Endothelial cell (in vitro differentiated cells): ENCODE measurements around the gene ARHGAP30. TPM values are rescaled to one million over a fixed set of nuclear protein-coding genes. Genes with fewer than 3 reads are reported as not detected.
"Not testable (repeated sequence)": the region's sequence is repeated elsewhere in the genome, so short reads cannot be mapped to it uniquely, and the experiment has no call there.

ENCODE experiments used
- DNase-seq: peaks from one replicate; pipeline ENCODE4 v3.0.0; 2021; ENCODE audit warnings: low spot score
- H3K27ac Mint-ChIP-seq: one replicate; pipeline ENCODE4 v1.8.0; 2021; ENCODE audit warnings: mixed read lengths, inconsistent platforms; ENCODE audit not compliant: unreplicated experiment
- H3K27me3 Mint-ChIP-seq: one replicate; pipeline ENCODE4 v1.8.0; 2021; ENCODE audit warnings: mild to moderate bottlenecking, moderate library complexity, mixed read lengths, inconsistent platforms; ENCODE audit not compliant: unreplicated experiment
- H3K36me3 Mint-ChIP-seq: one replicate; pipeline ENCODE4 v1.8.0; 2021; ENCODE audit warnings: mild to moderate bottlenecking, low read depth, mixed read lengths, inconsistent platforms; ENCODE audit not compliant: unreplicated experiment
- H3K4me1 Mint-ChIP-seq: one replicate; pipeline ENCODE4 v1.8.0; 2021; ENCODE audit warnings: mild to moderate bottlenecking, mixed read lengths, inconsistent platforms; ENCODE audit not compliant: unreplicated experiment
- H3K4me3 Mint-ChIP-seq: one replicate; pipeline ENCODE4 v1.8.0; 2021; ENCODE audit warnings: mild to moderate bottlenecking, mixed read lengths, inconsistent platforms; ENCODE audit not compliant: unreplicated experiment
- H3K9me3 Mint-ChIP-seq: one replicate; pipeline ENCODE4 v1.8.0; 2021; ENCODE audit warnings: mixed read lengths, inconsistent platforms; ENCODE audit not compliant: unreplicated experiment
- total RNA-seq: library from RNA; stranded (reverse); fragmentation: NEBNext Ultra II Directional; extraction: Animal tissue kit (Norgen Biotek cat#: 25700); gene quantifications from one replicate; pipeline ENCODE4 v1.2.1, GENCODE V29; 2021; ENCODE audit not compliant: unreplicated experiment
- TF ChIP-seq, protein P1 (sequence below): fragments of 200-600 bp; sonication (generic); IDR thresholded peaks from one replicate; pipeline ENCODE4 v1.5.0; 2021; ENCODE audit warnings: antibody characterized with exemption; ENCODE audit not compliant: unreplicated experiment

Gene ARHGAP30
- total RNA-seq, 1 donor from 2014 or later, result 0.23 TPM

DNA sequence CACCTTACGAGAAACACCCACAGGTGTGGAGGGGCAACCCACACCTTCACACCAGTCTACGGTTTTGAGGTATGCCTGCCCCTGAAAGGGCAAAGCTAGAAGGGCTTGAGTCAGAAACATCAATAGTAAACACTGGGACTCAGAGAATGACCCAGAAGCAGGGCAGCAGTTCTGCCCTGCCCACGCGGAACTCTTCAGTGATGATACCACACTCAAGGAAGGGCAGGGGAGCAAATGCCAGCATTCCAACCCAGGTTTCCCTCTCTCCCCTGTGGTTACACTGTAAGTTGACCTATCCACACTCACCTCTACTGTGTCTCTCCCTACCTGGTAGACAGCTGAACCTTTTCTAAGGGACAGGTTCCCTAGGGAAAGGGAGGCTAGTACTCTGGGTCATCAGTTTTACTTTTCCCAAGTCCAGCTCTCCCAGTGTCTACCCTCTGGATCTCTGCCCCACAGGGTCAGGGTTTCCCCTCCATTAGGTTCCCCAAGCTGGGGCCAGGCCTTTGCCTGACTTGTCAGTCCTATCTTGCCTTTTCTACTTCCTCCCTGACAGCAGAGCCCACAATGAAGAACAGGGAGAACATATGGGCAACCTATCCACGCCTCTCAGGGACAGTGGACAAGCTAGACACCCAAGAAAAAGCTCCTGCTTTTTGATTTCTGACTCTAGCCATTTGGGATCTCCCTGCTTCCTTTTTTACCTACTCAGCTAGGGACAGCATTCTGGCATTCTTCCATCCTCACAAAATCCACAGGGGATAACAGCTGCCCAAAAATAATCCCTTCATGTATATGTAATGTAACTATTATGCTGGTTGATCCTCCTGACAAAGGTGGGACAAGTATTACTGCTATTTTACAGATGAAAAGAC lies 51.7 kb downstream of the ARHGAP30 start:
- no peaks in the 10 kb centered on the region for H3K9me3 Mint-ChIP-seq
- DNase-seq, result no peak
- H3K27me3 Mint-ChIP-seq, result peaks cover 17% of the 10 kb centered on the region
- peaks cover 62% of the 10 kb centered on the region for H3K4me1 Mint-ChIP-seq
- peaks cover 37% of the 10 kb centered on the region for H3K36me3 Mint-ChIP-seq
- peak overlapping the region; percentile 99 for H3K27ac Mint-ChIP-seq
- H3K4me3 Mint-ChIP-seq, result peak overlapping the region; percentile 99
- TF ChIP-seq, protein P1, sequence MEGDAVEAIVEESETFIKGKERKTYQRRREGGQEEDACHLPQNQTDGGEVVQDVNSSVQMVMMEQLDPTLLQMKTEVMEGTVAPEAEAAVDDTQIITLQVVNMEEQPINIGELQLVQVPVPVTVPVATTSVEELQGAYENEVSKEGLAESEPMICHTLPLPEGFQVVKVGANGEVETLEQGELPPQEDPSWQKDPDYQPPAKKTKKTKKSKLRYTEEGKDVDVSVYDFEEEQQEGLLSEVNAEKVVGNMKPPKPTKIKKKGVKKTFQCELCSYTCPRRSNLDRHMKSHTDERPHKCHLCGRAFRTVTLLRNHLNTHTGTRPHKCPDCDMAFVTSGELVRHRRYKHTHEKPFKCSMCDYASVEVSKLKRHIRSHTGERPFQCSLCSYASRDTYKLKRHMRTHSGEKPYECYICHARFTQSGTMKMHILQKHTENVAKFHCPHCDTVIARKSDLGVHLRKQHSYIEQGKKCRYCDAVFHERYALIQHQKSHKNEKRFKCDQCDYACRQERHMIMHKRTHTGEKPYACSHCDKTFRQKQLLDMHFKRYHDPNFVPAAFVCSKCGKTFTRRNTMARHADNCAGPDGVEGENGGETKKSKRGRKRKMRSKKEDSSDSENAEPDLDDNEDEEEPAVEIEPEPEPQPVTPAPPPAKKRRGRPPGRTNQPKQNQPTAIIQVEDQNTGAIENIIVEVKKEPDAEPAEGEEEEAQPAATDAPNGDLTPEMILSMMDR, result no peak

DNA sequence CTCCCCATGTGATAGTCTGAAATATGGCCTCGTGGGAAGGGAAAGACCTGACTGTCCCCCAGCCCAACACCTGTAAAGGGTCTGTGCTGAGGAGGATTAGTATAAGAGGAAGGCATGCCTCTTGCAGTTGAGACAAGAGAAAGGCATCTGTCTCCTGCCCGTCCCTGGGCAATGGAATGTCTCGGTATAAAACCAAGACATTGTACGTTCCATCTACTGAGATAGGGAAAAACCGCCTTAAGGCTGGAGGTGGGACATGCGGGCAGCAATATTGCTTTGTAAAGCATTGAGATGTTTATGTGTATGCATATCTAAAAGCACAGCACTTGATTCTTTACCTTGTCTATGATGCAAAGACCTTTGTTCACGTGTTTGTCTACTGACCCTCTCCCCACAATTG lies 52.5 kb downstream of the ARHGAP30 start:
- peaks cover 17% of the 10 kb centered on the region for H3K27me3 Mint-ChIP-seq
- H3K4me1 Mint-ChIP-seq, result peaks cover 65% of the 10 kb centered on the region
- peak overlapping the region; percentile 98 for H3K27ac Mint-ChIP-seq
- H3K4me3 Mint-ChIP-seq, result peak overlapping the region; percentile 99
- peaks cover 37% of the 10 kb centered on the region for H3K36me3 Mint-ChIP-seq
- H3K9me3 Mint-ChIP-seq, DNase-seq: not testable (repeated sequence)

DNA sequence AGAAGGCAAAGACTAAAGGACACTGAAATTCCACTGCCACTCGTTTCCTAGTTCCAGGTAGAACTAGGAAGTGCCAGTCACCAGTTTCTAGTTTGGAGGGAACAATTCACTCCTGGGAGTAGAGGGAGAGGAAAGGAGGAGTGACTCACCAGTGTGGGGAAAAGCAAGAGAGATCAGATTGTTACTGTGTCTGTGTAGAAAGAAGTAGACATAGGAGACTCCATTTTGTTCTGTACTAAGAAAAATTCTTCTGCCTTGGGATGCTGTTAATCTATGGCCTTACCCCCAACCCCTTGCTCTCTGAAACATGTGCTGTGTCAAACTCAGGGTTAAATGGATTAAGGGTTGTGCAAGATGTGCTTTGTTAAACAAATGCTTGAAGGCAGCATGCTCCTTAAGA lies 53.0 kb downstream of the ARHGAP30 start:
- peaks cover 68% of the 10 kb centered on the region for H3K4me1 Mint-ChIP-seq

GRCh38 chr1:161013488-161014230 lies 56.0 kb downstream of the ARHGAP30 start:
- DNase-seq, result peak; percentile 79
- Mint-ChIP-seq H3K27me3 (peaks cover 4% of the 10 kb centered on the region), H3K4me3 (peak overlapping the region; percentile 82), H3K9me3 (no peaks in the 10 kb centered on the region), H3K36me3 (peaks cover 33% of the 10 kb centered on the region), H3K27ac (peak overlapping the region; percentile 100), H3K4me1 (peaks cover 56% of the 10 kb centered on the region)
- TF ChIP-seq, protein P1, result no peak

More for the DNA sequence above, 53.0 kb downstream of the ARHGAP30 start:
- not testable (repeated sequence) for DNase-seq, H3K9me3 Mint-ChIP-seq
- Mint-ChIP-seq H3K4me3 (peak overlapping the region; percentile 84), H3K36me3 (peaks cover 42% of the 10 kb centered on the region), H3K27me3 (peaks cover 17% of the 10 kb centered on the region), H3K27ac (peak overlapping the region; percentile 98)

DNA sequence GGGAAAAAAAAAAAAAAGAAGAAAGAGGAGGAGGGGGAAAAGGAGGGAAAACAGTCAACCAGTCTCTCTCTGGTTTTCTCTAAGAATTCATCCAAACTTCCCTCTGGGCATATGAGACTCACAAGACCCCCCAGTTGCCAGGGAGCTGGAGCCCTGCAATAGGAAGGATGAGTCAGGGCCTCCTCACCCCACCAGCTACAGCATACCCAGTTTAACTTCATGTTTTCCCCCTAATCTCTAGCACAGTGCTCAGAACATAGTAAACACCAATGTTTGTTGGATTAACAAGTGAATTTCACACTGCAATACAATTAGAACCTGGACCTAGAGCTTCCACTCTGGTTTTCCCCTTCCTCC lies 56.6 kb downstream of the ARHGAP30 start:
- DNase-seq, result no peak
- Mint-ChIP-seq H3K4me3 (peak overlapping the region; percentile 82), H3K4me1 (peaks cover 52% of the 10 kb centered on the region), H3K9me3 (no peaks in the 10 kb centered on the region), H3K36me3 (peaks cover 33% of the 10 kb centered on the region), H3K27me3 (peaks cover 4% of the 10 kb centered on the region), H3K27ac (peak overlapping the region; percentile 100)
- TF ChIP-seq, protein P1, result no peak

DNA sequence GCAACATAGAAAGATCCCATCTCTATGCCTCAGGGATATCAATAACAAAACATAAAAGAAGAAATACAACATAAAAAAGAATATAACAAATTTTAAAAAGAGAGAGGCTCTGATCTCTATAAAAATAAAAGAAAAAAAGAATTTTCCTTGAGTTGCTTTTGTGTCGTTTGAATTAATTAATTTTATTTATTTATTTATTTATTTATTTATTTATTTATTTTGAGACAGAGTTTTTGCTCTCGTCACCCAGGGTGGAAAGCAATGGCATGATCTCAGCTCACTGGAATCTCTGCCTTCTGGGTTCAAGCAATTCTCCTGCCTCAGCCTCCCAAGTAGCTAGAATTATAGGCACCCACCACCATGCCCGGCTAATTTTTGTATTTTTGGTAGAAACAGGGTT lies 57.3 kb downstream of the ARHGAP30 start:
- peaks cover 51% of the 10 kb centered on the region for H3K4me1 Mint-ChIP-seq
- H3K4me3 Mint-ChIP-seq, result no peak overlapping the region
- TF ChIP-seq, protein P1, result no peak
- H3K27ac Mint-ChIP-seq, result peak overlapping the region; percentile 100
- H3K36me3 Mint-ChIP-seq, result peaks cover 29% of the 10 kb centered on the region
- H3K27me3 Mint-ChIP-seq, result peaks cover 4% of the 10 kb centered on the region
- DNase-seq, result no peak
- no peaks in the 10 kb centered on the region for H3K9me3 Mint-ChIP-seq
